ENCODE data around the gene PAK6. TPM values are rescaled to one million over a fixed set of nuclear protein-coding genes. Genes with fewer than 3 reads are reported as not detected.

The PAK6 gene
- polyA plus RNA-seq, 1 donor (not counting 4 experiments of a cell fraction or from before 2014, with no cell fraction given) = 11.5 TPM

DNA sequence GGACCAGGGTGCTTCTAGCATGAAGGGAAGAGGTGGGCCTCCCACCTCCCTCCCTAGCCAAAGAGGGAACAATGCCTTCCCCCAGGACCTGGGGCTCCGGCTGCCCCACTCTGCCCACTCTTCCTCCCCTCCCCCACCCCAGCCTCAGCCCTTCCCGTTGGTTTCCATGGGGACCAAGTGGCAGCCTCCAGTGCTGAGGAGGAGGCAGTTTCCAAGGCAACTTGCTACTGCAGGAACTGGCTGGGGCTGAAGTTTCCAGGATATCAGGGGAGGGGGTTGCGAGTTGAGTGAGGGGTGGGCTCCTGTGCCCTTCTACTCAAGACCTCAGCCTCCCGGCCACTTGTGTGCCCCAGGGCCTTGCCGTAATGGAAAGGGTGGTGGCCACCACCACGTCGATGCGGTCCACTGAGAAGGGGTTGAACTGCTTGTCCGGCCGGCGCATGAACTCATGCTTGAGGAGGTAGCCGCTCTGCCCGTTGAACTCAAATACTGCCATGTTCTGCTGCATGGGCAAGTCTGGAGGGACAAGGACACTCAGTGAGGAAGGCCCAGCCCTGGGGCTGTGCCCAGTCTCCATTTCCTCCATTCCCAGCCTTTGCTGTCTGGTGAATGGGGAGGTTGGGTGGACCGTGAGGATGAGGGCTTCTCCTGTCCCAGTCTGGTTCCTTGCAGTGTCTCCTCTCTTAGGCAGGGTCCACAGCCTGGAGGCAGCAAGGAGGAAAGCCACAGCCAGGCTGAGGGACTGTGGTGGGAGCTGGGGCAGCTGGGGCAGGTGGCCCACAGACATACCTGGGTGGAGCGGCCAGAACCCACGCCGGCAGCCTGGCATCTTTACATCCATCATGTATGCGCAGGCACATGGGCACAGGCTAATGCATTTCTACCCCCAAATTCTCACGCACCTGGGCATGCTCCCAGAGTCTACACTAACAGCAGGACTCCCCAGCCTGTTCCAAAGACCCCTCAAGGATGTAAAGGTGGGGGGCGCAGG, 55.3 kb downstream of the PAK6 start:
- DNase-seq (ENCODE audit: low read depth, low spot score) (no peak), FAIRE-seq (no peak)
- no peak overlapping the region for H3K9ac ChIP-seq (ENCODE audit: control insufficient read depth, extremely low read depth, insufficient read depth, low read length)
- no peaks in the 10 kb centered on the region for H4K20me1 ChIP-seq (ENCODE audit: control insufficient read depth, extremely low read depth, insufficient read depth, low read length)
- no peak overlapping the region for H3K27ac ChIP-seq (ENCODE audit: control insufficient read depth, insufficient read depth, low read length)
- H3K4me1 ChIP-seq (ENCODE audit: control insufficient read depth, extremely low read depth, insufficient read depth, low read length) = no peaks in the 10 kb centered on the region
- H2AFZ ChIP-seq (ENCODE audit: control insufficient read depth, low read length) = no peak overlapping the region
- H3K79me2 ChIP-seq (ENCODE audit: control insufficient read depth, insufficient read depth, low read length) = no peaks in the 10 kb centered on the region
- no peaks in the 10 kb centered on the region for H3K36me3 ChIP-seq (ENCODE audit: control insufficient read depth in 2 of 2, extremely low read depth in 1 of 2, insufficient read depth in 2 of 2, low read length in 2 of 2)
- TF ChIP-seq, protein P1, sequence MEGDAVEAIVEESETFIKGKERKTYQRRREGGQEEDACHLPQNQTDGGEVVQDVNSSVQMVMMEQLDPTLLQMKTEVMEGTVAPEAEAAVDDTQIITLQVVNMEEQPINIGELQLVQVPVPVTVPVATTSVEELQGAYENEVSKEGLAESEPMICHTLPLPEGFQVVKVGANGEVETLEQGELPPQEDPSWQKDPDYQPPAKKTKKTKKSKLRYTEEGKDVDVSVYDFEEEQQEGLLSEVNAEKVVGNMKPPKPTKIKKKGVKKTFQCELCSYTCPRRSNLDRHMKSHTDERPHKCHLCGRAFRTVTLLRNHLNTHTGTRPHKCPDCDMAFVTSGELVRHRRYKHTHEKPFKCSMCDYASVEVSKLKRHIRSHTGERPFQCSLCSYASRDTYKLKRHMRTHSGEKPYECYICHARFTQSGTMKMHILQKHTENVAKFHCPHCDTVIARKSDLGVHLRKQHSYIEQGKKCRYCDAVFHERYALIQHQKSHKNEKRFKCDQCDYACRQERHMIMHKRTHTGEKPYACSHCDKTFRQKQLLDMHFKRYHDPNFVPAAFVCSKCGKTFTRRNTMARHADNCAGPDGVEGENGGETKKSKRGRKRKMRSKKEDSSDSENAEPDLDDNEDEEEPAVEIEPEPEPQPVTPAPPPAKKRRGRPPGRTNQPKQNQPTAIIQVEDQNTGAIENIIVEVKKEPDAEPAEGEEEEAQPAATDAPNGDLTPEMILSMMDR (optimal IDR thresholded peaks at IDR 0.05 in 1 of 3, IDR thresholded peaks at IDR 0.05 in 1 of 3, conservative IDR thresholded peaks at IDR 0.05 in 1 of 3; ENCODE audit: extremely low read depth in 1 of 3, insufficient read depth in 2 of 3, low read length in 3 of 3) = no peak
- no peak for TF ChIP-seq EZH2 (IDR thresholded peaks at IDR 0.05; ENCODE audit: low read length)
- H3K27me3 ChIP-seq (ENCODE audit: control insufficient read depth, extremely low read depth, insufficient read depth, low read length) = peaks cover 45% of the 10 kb centered on the region
- no peak overlapping the region for H3K4me2 ChIP-seq (ENCODE audit: control insufficient read depth, extremely low read depth, insufficient read depth, low read depth, low read length)
- dilution Hi-C loops (cut with MboI; ENCODE audit: extremely low pct_ligation_motif_present, low sequenced_read_pairs) = no loop called here
- no peaks in the 10 kb centered on the region for H3K9me3 ChIP-seq (ENCODE audit: control insufficient read depth, low read depth, low read length)
- H3K4me3 ChIP-seq (ENCODE audit: control insufficient read depth in 2 of 3, extremely low read depth in 1 of 3, insufficient read depth in 2 of 3, low read depth in 1 of 3, low read length in 3 of 3) = no peak overlapping the region
- H3K9me1 ChIP-seq (ENCODE audit: control insufficient read depth, extremely low read depth, insufficient read depth, low read length) = no peaks in the 10 kb centered on the region

DNA sequence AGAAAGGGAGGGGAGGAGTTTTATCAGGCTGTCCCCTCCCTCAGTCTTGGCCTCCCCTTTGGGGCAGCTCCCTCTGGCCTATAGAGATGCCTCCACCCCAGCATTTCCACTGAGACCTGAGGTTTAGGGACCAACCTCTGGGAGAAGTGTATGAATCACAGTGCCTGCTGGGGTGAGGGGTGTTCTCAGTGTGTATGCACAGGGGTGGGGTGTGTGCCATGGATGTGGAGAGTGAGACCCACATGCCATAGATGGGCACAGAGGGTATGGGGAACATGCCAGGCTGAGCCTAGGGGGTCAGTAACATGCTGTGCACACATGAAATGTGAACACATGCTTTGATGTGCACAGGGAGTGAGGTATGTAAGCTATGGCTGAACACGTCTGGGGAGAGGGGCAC, 56.4 kb downstream of the PAK6 start:
- H4K20me1 ChIP-seq (ENCODE audit: control insufficient read depth, extremely low read depth, insufficient read depth, low read length) = no peaks in the 10 kb centered on the region
- no peaks in the 10 kb centered on the region for H3K9me1 ChIP-seq (ENCODE audit: control insufficient read depth, extremely low read depth, insufficient read depth, low read length)
- DNase-seq (ENCODE audit: low read depth, low spot score) (no peak), FAIRE-seq (no peak)
- H3K27me3 ChIP-seq (ENCODE audit: control insufficient read depth, extremely low read depth, insufficient read depth, low read length) = peaks cover 40% of the 10 kb centered on the region
- H3K4me3 ChIP-seq (ENCODE audit: control insufficient read depth in 2 of 3, extremely low read depth in 1 of 3, insufficient read depth in 2 of 3, low read depth in 1 of 3, low read length in 3 of 3) = no peak overlapping the region
- no peak overlapping the region for H3K4me2 ChIP-seq (ENCODE audit: control insufficient read depth, extremely low read depth, insufficient read depth, low read depth, low read length)
- dilution Hi-C loops (cut with MboI; ENCODE audit: extremely low pct_ligation_motif_present, low sequenced_read_pairs) = no loop called here
- H3K27ac ChIP-seq (ENCODE audit: control insufficient read depth, insufficient read depth, low read length) = no peak overlapping the region
- no peak overlapping the region for H3K9ac ChIP-seq (ENCODE audit: control insufficient read depth, extremely low read depth, insufficient read depth, low read length)
- H3K79me2 ChIP-seq (ENCODE audit: control insufficient read depth, insufficient read depth, low read length) = no peaks in the 10 kb centered on the region
- no peak for TF ChIP-seq EZH2 (IDR thresholded peaks at IDR 0.05; ENCODE audit: low read length)
- TF ChIP-seq, protein P1 (optimal IDR thresholded peaks at IDR 0.05 in 1 of 3, IDR thresholded peaks at IDR 0.05 in 1 of 3, conservative IDR thresholded peaks at IDR 0.05 in 1 of 3; ENCODE audit: extremely low read depth in 1 of 3, insufficient read depth in 2 of 3, low read length in 3 of 3) = no peak
- H3K9me3 ChIP-seq (ENCODE audit: control insufficient read depth, low read depth, low read length) = no peaks in the 10 kb centered on the region
- H3K36me3 ChIP-seq (ENCODE audit: control insufficient read depth in 2 of 2, extremely low read depth in 1 of 2, insufficient read depth in 2 of 2, low read length in 2 of 2) = no peaks in the 10 kb centered on the region
- H2AFZ ChIP-seq (ENCODE audit: control insufficient read depth, low read length) = no peak overlapping the region
- no peaks in the 10 kb centered on the region for H3K4me1 ChIP-seq (ENCODE audit: control insufficient read depth, extremely low read depth, insufficient read depth, low read length)

Data from keratinocyte (primary cell).